ENCODE measurements around the gene ARMC3.
"Not testable (repeated sequence)": the region's sequence is repeated elsewhere in the genome, so short reads cannot be mapped to it uniquely, and the experiment has no call there.

Gene ARMC3

GRCh38 chr10:23070092-23070912 lies 142.4 kb downstream of the ARMC3 start:
- in situ Hi-C loops (cut with MboI; ENCODE audit: low sequenced_read_pairs), result not testable (repeated sequence)

GRCh38 chr10:23070913-23071218 lies 143.0 kb downstream of the ARMC3 start:
- in situ Hi-C loops (cut with MboI; ENCODE audit: low sequenced_read_pairs), result no loop called here

- in situ Hi-C loops (cut with MboI; ENCODE audit: low sequenced_read_pairs), result not testable (repeated sequence)
Measured at GRCh38 chr10:23072593-23072992, 144.7 kb downstream of the ARMC3 start.

GRCh38 chr10:23073527-23073926 lies 145.7 kb downstream of the ARMC3 start:
- in situ Hi-C loops (cut with MboI; ENCODE audit: low sequenced_read_pairs), result no loop called here

- in situ Hi-C loops (cut with MboI; ENCODE audit: low sequenced_read_pairs), result no loop called here
Measured at GRCh38 chr10:23075672-23076071, 147.8 kb downstream of the ARMC3 start.

- in situ Hi-C loops (cut with MboI; ENCODE audit: low sequenced_read_pairs), result no loop called here
Measured at GRCh38 chr10:23078114-23078513, 150.3 kb downstream of the ARMC3 start.

GRCh38 chr10:23079700-23080099 lies 151.8 kb downstream of the ARMC3 start:
- in situ Hi-C loops (cut with MboI; ENCODE audit: low sequenced_read_pairs), result no loop called here

- in situ Hi-C loops (cut with MboI; ENCODE audit: low sequenced_read_pairs), result no loop called here
Measured at GRCh38 chr10:23080262-23080661, 152.4 kb downstream of the ARMC3 start.

GRCh38 chr10:23081221-23081750 lies 153.4 kb downstream of the ARMC3 start:
- in situ Hi-C loops (cut with MboI; ENCODE audit: low sequenced_read_pairs), result no loop called here

GRCh38 chr10:23081891-23082290 lies 154.0 kb downstream of the ARMC3 start:
- in situ Hi-C loops (cut with MboI; ENCODE audit: low sequenced_read_pairs), result no loop called here
